EL (cell line): ENCODE measurements around the gene SAPCD2.

ENCODE experiments used
- DNase-seq: peaks from one replicate; pipeline ENCODE4 v3.0.0-alpha.2; 2016

The SAPCD2 gene

GRCh38 chr9:137016436-137016835 is 53.9 kb downstream of the SAPCD2 start:
- no peak for DNase-seq

- no peak for DNase-seq
Measured at GRCh38 chr9:137015976-137016375, 54.4 kb downstream of the SAPCD2 start.

GRCh38 chr9:137015540-137015930 is 54.8 kb downstream of the SAPCD2 start:
- no peak for DNase-seq

GRCh38 chr9:137014776-137015539 is 55.4 kb downstream of the SAPCD2 start:
- DNase-seq: no peak

- DNase-seq: no peak
Measured at GRCh38 chr9:137014166-137014565, 56.2 kb downstream of the SAPCD2 start.

- DNase-seq: no peak
Measured at GRCh38 chr9:137013571-137013940, 56.8 kb downstream of the SAPCD2 start.

- no peak for DNase-seq
Measured at GRCh38 chr9:137012694-137013570, 57.4 kb downstream of the SAPCD2 start.
